Ascending aorta (tissue), 2 donors: ENCODE results near the gene TUBB4B. TPM values are rescaled to one million over a fixed set of nuclear protein-coding genes. Genes with fewer than 3 reads are reported as not detected.
"Not testable (repeated sequence)": the region's sequence is repeated elsewhere in the genome, so short reads cannot be mapped to it uniquely, and the experiment has no call there.

Source experiments
- DNase-seq, 2 donors: peaks; one replicate each; pipeline ENCODE4 v3.0.0-alpha.2; 2019; ENCODE audit warnings: low spot score in 2 of 2
- H3K27ac ChIP-seq, 2 donors: fragments of 200-600 bp; sonication (generic); one replicate each; pipeline ENCODE4 v1.5.1; 2016 to 2017; ENCODE audit warnings: mild to moderate bottlenecking in 1 of 2
- H3K27me3 ChIP-seq: fragments of 200-600 bp; sonication (generic); one replicate; pipeline ENCODE4 v1.5.1; 2017
- H3K36me3 ChIP-seq, 2 donors: fragments of 200-600 bp; sonication (generic); one replicate each; pipeline ENCODE4 v1.5.1; 2016
- H3K4me1 ChIP-seq, 2 donors: fragments of 200-600 bp; sonication (generic); one replicate each; pipeline ENCODE4 v1.5.1; 2016 to 2017; ENCODE audit warnings: mild to moderate bottlenecking in 1 of 2
- H3K4me3 ChIP-seq, 2 donors: fragments of 200-600 bp; sonication (generic); one replicate each; pipeline ENCODE4 v1.5.1; 2016 to 2017; ENCODE audit warnings: mild to moderate bottlenecking in 1 of 2
- H3K9me3 ChIP-seq, 2 donors: fragments of 200-600 bp; sonication (generic); one replicate each; pipeline ENCODE4 v1.5.1; 2016
- intact Hi-C: fragments of 100-400 bp; cut with DNase I; formaldehyde crosslinking; loops from one replicate; pipeline ENCODE4 v1.15.1; 2023
- total RNA-seq: library from RNA; depleted of rRNA; stranded (reverse); fragments of >200 nt; gene quantifications from one replicate; pipeline ENCODE4 v1.1.0, GENCODE V29; 2016
- TF ChIP-seq, protein P1 (sequence below), 3 experiments: fragments of 200-600 bp in 2 of 3; fragments of 450-650 bp in 1 of 3; sonication (generic) in 2 of 3; IDR thresholded peaks; one replicate each; pipeline ENCODE4 v1.5.1; 2016 to 2019; ENCODE audit warnings: antibody characterized with exemption in 3 of 3, mild to moderate bottlenecking in 1 of 3, moderate library complexity in 1 of 3

Gene TUBB4B
- total RNA-seq, 1 donor from 2014 or later = 403 TPM

DNA sequence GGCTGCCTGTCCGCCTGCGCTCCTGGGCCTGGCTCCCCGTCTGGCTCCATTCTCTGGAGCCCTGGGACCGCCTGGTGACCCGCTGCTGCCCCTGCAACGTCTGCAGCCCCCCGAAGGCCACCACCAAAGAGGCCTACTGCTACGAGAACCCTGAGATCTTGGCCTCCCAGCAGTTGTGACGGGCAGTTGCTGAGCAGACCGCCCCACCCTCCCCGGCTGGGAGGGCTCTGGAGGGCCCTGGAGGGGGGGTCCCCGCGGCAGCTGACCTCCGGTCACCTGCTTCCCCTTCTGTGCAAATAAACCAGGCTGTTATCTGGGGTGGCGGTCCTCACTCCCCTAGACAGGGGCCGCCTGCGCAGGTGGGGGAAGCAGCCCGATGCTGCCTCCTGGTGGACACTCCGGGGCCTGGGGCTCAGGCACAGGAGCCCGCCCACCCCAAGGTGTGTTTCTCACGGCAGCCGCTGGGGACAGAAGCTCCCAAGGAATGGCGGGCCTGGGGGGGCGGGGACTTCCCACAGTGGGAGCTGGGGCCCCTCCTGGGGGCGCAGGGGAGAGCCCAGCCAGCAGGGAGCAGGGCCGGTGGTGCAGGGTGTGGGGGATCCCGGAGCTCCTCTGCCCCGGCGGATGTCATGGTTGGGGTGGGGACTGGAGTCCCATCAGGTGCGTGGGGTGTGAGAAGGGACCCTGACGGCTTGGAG, 4.7 kb upstream of the TUBB4B start:
- intact Hi-C loops = no loop called here

DNA sequence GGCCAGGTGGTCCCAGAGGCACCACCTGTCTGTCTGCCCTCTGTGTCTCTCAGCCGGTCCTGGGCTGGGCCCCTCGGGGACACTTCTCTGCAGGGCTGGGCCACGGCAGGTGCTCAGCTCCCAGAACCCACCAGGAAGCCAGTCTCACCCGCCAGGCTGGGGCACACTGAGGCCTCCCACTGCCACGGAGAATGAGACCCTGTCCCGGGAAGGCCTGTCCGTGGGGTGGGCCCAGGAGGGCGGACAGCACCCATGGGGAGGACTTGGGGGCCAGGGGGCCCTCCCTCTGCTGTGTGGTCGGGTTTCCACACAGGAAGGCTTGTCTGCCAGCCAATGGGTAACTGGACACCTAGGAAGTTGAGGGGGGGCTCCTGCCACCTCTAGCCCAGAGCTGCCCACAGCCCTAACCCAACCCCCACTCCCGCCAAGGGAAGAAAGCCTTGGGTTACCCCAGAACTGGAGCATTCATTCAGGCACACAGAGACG, 4.1 kb upstream of the TUBB4B start:
- H3K9me3 ChIP-seq = no peaks in the 10 kb centered on the region
- no peaks in the 10 kb centered on the region for H3K27me3 ChIP-seq
- H3K36me3 ChIP-seq = no peaks in the 10 kb centered on the region
- no peak overlapping the region for H3K27ac ChIP-seq
- DNase-seq = no peak
- H3K4me3 ChIP-seq = no peak overlapping the region
- intact Hi-C loops = no loop called here
- TF ChIP-seq, protein P1, sequence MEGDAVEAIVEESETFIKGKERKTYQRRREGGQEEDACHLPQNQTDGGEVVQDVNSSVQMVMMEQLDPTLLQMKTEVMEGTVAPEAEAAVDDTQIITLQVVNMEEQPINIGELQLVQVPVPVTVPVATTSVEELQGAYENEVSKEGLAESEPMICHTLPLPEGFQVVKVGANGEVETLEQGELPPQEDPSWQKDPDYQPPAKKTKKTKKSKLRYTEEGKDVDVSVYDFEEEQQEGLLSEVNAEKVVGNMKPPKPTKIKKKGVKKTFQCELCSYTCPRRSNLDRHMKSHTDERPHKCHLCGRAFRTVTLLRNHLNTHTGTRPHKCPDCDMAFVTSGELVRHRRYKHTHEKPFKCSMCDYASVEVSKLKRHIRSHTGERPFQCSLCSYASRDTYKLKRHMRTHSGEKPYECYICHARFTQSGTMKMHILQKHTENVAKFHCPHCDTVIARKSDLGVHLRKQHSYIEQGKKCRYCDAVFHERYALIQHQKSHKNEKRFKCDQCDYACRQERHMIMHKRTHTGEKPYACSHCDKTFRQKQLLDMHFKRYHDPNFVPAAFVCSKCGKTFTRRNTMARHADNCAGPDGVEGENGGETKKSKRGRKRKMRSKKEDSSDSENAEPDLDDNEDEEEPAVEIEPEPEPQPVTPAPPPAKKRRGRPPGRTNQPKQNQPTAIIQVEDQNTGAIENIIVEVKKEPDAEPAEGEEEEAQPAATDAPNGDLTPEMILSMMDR (IDR thresholded peaks at IDR 0.05) = no peak
- peaks cover 1 to 19% of the 10 kb centered on the region in 2 donors for H3K4me1 ChIP-seq

More for the DNA sequence above, 4.7 kb upstream of the TUBB4B start:
- H3K27me3 ChIP-seq = no peaks in the 10 kb centered on the region
- no peak overlapping the region for H3K27ac ChIP-seq
- H3K9me3 ChIP-seq = no peaks in the 10 kb centered on the region
- peaks cover 0 to 17% of the 10 kb centered on the region in 2 donors for H3K4me1 ChIP-seq
- peak; percentile 29 to 90 for DNase-seq
- peak overlapping the region in 1 of 2 donors; percentile 32 for H3K4me3 ChIP-seq
- TF ChIP-seq, protein P1 (IDR thresholded peaks at IDR 0.05) = peak; percentile 94 to 99 (median 99)
- no peaks in the 10 kb centered on the region for H3K36me3 ChIP-seq

DNA sequence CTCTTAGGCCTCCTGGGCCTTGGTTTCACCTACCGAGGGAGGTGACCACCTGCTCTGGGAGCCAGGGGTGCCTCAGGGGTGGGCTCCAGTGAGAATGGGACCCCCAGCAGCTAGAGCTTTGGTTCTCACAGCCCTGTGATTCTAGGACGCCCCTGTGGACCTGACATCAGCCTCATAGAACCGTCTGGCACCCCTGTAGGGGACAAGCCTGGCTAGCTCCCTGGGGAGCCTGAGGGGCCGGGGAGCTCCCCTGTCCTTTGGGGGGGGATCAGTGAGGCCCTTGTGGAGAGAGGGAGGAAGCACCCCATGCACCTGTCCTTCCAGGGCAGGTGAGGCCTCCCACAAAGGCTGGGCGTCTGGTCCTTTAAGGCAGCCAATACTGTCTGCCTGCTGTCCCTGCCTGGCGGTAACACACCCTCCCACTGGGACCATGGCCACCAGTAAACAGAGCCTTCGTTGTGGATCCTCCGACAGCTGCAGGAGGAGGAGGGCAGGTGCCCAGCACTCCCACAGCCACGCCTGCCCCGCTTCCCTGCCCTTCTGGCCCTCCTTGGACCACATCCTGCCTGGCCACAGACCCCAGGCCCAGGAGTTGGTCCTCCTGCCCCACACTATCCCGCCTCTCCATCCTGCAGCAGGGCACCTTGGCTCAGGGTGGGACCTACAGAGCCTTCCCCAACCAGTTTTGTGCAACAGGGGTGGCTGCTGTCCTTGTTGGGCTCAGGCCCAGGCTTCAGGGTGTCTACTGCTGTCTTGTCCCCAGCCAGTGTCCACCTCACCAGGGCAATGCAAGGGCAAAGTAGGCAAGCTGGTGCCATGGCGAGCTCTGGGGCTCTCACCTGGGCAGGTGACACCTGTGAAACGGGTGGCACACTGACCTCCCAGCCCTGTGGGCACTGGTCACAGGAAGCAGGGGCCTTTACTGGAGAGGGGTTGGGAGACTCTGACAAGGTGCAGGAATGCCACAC, 3.0 kb upstream of the TUBB4B start:
- Histone ChIP-seq H3K4me1 (peaks cover 12 to 29% of the 10 kb centered on the region in 2 donors), H3K27ac (no peak overlapping the region), H3K27me3 (no peaks in the 10 kb centered on the region), H3K4me3 (no peak overlapping the region), H3K36me3 (peaks cover 9 to 10% of the 10 kb centered on the region in 2 donors), H3K9me3 (no peaks in the 10 kb centered on the region)
- no peak for DNase-seq
- intact Hi-C loops = no loop called here
- TF ChIP-seq, protein P1 (IDR thresholded peaks at IDR 0.05) = no peak

DNA sequence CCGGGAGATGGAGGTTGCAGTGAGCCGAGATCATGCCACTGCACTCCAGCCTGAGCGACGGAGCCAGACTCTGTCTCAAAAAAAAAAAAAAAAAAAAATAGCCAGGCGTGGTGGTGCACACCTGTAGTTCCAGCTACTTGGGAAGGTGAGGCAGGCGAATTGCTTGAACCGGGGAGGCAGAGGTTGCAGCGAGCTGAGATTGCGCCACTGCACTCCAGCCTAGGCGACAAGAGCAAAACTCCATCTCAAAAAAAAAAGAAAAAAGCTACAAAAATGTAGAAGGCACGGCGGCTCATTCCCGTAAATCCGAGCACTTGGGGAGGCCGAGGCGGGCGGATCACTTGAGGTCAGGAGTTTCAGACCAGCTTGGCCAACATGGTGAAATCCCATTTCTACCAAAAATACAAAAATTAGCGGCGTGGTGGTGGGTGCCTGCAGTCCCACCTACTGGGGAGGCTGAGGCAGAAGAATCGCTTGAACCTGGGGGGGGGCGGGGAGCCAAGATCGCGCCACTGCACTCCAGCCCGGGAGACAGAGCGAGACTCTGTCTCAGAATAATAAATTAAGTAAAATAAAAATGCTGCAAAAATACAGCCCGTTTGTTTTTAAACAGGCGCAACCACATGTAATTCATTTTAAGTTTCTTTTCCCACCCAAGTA, 1.4 kb upstream of the TUBB4B start:
- intact Hi-C loops = loop anchor here (1.0 kb wide), 3 partner anchors 16 to 51 kb away; partner anchors contain the start of genes ANAPC2, SSNA1 and TPRN
- Histone ChIP-seq H3K4me1 (peaks cover 13 to 31% of the 10 kb centered on the region in 2 donors), H3K27ac (peak overlapping the region; percentile 85 to 88), H3K36me3 (peaks cover 14 to 20% of the 10 kb centered on the region in 2 donors), H3K4me3 (peak overlapping the region; percentile 51 to 73)
- DNase-seq, H3K9me3 ChIP-seq, H3K27me3 ChIP-seq: not testable (repeated sequence)

DNA sequence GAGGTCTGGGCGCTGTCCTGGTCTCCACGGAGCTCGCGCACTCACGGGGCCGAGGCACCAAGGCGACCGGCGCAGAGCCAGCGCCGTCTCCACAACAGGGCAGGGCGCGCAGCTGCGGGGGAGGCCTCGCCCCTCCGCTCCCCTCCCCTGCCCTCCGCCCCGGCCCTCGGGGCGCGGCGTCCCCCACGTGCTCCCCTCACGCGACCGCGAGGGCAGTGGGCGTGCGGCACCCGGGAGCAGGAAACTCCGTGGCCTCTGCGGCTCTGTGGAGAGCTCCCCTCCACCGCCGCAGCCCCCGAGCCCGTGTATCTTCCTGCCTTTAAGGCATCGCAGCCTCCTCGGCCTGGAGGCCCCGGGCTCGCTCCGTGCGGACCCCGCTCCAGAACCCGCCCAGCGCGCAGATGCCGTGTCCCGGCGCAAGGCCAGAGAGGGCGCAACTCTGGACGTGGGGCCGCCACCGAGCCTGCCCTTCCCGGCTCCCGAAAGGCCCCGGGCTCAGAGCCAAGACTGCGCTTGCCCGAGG, 708 bp upstream of the TUBB4B start:
- H3K27me3 ChIP-seq = no peaks in the 10 kb centered on the region
- H3K36me3 ChIP-seq = peaks cover 14 to 20% of the 10 kb centered on the region in 2 donors
- peaks cover 13 to 31% of the 10 kb centered on the region in 2 donors for H3K4me1 ChIP-seq
- TF ChIP-seq, protein P1 (IDR thresholded peaks at IDR 0.05) = peak in 1 of 3 experiments; percentile 31
- H3K27ac ChIP-seq = peak overlapping the region; percentile 85 to 88
- intact Hi-C loops = loop anchor here (1.0 kb wide), 3 partner anchors 17 to 52 kb away; partner anchors contain the start of genes ANAPC2, SSNA1 and TPRN
- peak overlapping the region; percentile 51 to 73 for H3K4me3 ChIP-seq
- DNase-seq = peak in 1 of 2 donors; percentile 85
- H3K9me3 ChIP-seq = no peaks in the 10 kb centered on the region
